LNCaP clone FGC (cell line): ENCODE measurements around the gene MACROD1.
"Not testable (repeated sequence)": the region's sequence is repeated elsewhere in the genome, so short reads cannot be mapped to it uniquely, and the experiment has no call there.

Experiments used
- DNase-seq: peaks from one replicate; pipeline ENCODE4 v3.0.0-alpha.2; 2011; ENCODE audit warnings: low read depth
- H3K4me3 ChIP-seq: 2 replicates; pipeline ENCODE4 v1.5.1; 2011; ENCODE audit warnings: mild to moderate bottlenecking, low read depth, low read length, control low read depth
- TF ChIP-seq, protein P1 (sequence below): IDR thresholded peaks from 2 replicates; pipeline ENCODE4 v1.5.1; 2012; ENCODE audit warnings: mild to moderate bottlenecking; ENCODE audit not compliant: control insufficient read depth, insufficient read depth; ENCODE audit errors: extremely low read depth

Gene MACROD1

GRCh38 chr11:64053699-64054098 is 112.2 kb downstream of the MACROD1 start:
- no peak overlapping the region for H3K4me3 ChIP-seq
- no peak for DNase-seq
- TF ChIP-seq, protein P1, sequence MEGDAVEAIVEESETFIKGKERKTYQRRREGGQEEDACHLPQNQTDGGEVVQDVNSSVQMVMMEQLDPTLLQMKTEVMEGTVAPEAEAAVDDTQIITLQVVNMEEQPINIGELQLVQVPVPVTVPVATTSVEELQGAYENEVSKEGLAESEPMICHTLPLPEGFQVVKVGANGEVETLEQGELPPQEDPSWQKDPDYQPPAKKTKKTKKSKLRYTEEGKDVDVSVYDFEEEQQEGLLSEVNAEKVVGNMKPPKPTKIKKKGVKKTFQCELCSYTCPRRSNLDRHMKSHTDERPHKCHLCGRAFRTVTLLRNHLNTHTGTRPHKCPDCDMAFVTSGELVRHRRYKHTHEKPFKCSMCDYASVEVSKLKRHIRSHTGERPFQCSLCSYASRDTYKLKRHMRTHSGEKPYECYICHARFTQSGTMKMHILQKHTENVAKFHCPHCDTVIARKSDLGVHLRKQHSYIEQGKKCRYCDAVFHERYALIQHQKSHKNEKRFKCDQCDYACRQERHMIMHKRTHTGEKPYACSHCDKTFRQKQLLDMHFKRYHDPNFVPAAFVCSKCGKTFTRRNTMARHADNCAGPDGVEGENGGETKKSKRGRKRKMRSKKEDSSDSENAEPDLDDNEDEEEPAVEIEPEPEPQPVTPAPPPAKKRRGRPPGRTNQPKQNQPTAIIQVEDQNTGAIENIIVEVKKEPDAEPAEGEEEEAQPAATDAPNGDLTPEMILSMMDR = no peak

DNA sequence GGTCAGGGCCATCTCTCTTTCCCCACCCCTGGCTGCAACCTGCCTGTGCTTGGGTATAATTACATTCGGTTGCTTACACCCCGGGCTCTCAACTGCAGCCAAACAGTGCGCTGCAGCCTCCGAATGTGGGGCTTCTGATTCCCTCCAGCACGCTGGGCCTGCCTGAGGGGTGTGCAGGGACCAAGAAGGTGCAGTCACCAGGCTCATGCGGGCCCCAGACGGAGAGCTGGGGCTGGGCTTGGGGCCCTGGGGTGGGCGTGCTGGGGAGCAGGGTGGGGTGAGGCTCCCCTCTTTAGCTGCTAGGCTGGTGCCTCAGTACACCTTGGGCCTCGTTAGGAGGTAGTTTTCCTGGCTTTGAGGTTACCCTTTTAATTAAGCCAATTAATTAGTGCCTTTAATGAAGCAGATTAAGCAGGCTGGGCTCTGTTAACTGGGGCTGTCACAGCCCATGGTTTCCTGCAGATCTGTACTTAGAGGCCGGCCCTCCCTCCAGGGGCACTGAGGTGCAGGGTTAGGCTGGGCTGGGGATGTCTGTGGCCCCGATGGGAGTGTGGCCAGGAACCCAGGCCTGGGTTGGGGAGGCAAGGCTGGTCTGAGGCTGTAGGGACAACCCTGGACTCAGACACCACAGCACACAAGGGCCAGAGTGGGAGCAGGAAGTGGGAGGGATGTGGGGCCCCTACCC is 112.8 kb downstream of the MACROD1 start:
- no peak for DNase-seq
- H3K4me3 ChIP-seq = no peak overlapping the region
- TF ChIP-seq, protein P1 = no peak

DNA sequence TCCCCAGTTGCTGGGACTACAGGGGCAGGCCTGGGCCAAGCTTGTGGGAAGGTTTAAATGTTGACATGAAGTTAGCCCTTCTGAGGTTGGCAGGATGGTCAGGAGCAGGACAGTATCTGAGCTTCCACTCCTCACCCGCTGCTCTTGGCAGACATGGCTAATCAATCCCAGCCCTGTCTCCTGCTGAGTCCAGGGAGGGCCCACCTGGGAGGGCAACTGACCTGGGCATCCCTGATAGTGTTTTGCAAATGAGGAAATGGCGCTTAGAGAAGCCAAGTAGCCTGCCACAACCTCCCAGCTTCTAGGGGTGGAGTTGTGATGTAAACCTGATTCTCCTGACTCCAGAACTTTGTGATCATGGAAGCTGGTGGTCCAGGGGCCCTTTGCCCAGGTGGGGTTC is 113.5 kb downstream of the MACROD1 start:
- TF ChIP-seq, protein P1 = no peak
- H3K4me3 ChIP-seq = no peak overlapping the region
- no peak for DNase-seq

DNA sequence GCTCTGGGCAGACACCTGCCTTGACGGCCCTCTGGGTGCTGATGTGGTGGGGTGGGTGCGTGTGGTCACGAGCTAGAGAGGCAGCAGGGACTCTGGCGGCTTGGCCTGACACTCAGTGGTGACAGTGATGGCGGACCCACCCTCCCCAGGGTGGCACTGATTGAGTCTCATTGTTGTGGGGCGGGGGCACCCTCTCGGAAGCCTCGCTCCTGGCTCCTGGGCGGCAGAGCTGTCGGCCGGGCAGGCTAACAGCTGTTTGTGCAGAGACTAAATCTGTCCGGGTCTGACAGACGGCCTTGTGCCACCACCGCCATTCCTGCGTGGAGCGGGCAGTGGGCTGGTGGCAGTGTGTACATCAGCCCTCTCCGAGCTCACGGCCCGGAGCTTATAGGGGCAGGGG is 114.6 kb downstream of the MACROD1 start:
- TF ChIP-seq, protein P1 = no peak
- DNase-seq = no peak
- H3K4me3 ChIP-seq = no peak overlapping the region

GRCh38 chr11:64049509-64049908 is 116.4 kb downstream of the MACROD1 start:
- TF ChIP-seq, protein P1 = no peak
- no peak overlapping the region for H3K4me3 ChIP-seq
- DNase-seq = no peak

DNA sequence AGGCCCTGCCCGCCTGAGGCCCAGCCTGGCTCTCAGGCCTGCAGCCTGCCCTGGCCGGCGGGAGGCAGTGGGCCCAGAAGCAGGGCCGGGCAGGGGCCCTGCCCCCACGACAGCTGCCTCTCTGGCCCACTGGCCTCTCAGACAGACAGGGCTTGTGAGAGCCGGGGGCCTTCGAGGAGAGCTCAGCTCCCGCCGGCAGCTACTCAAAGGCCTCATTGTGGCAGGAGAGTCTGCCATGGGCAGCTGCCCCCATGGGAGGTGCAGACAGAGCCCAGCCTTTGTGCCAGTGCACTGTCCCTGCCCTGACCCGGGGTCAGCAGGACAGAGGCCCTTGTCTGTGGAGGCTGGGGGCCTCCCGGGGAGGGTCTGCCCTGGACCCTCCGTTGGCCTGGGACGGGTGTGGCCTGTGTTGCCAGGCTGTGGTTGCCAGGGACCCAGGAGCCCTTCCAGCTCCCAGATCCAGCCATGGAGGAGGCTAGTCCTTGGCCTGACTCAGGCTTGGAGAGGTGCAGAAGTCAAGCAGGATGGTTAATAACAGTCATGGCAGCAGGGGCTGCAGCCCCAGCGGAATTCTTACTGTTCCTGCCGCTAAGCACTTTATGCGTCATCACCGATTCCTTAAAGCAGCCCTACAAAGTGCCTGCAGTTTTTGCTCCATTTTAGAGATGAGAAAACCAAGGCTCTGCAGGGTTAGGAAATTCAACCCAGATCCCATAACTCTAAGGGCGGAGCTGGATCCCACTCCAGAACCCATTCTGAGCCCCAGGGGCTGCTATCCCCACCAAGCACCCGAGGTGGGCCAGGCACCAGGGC is 117.7 kb downstream of the MACROD1 start:
- DNase-seq = no peak
- TF ChIP-seq, protein P1 = no peak
- no peak overlapping the region for H3K4me3 ChIP-seq

- DNase-seq, H3K4me3 ChIP-seq: not testable (repeated sequence)
Measured at GRCh38 chr11:64047373-64047772, 118.5 kb downstream of the MACROD1 start.
